Measurements from ENCODE around the gene FOXO4.

The FOXO4 gene

DNA sequence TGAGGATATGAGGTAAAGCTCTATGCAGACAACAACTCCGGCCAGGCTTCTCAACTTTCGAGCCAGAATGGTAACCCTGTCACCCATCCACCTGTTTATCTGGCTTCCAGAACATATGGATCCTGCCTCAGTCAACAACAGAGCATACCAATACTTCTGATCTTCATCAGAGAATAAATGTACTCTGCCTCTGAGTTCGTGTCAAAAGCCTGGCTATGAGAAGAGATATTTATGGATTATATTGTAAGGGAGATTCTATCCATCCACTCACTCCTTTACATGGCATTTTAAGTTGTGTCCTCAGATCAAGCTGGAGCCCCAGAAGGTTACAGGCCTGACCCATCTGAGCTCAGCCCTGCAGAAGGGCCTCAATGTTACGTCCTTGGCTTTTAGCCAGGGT is 9.8 kb upstream of the FOXO4 start:
- H3K27ac ChIP-seq: no peak overlapping the region
- TF ChIP-seq ZFX (IDR thresholded peaks at IDR 0.05; ENCODE audit: borderline replicate concordance): no peak
- TF ChIP-seq, protein P1, sequence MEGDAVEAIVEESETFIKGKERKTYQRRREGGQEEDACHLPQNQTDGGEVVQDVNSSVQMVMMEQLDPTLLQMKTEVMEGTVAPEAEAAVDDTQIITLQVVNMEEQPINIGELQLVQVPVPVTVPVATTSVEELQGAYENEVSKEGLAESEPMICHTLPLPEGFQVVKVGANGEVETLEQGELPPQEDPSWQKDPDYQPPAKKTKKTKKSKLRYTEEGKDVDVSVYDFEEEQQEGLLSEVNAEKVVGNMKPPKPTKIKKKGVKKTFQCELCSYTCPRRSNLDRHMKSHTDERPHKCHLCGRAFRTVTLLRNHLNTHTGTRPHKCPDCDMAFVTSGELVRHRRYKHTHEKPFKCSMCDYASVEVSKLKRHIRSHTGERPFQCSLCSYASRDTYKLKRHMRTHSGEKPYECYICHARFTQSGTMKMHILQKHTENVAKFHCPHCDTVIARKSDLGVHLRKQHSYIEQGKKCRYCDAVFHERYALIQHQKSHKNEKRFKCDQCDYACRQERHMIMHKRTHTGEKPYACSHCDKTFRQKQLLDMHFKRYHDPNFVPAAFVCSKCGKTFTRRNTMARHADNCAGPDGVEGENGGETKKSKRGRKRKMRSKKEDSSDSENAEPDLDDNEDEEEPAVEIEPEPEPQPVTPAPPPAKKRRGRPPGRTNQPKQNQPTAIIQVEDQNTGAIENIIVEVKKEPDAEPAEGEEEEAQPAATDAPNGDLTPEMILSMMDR (IDR thresholded peaks at IDR 0.05): no peak

DNA sequence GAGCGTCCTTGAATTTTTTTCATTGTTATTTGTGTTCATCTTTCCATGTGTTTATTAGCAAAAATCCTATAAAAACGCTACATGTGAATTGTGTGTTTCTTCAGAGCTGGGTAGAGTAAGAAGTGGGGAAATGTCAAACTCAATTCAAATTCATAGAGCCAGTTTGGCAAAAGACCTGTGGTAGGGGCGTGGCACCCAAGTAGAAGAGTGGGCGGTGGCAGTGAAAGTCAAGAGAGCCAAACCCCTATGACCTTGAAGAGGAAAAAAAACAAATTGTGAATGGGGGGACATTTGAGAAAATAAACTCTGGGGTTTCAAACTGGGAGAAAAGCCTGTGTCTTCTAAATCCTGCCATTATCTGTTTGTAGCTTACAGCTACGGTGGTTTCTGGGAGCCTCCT is 4.4 kb upstream of the FOXO4 start:
- no peak for TF ChIP-seq ZFX (IDR thresholded peaks at IDR 0.05; ENCODE audit: borderline replicate concordance)
- TF ChIP-seq, protein P1 (IDR thresholded peaks at IDR 0.05): no peak
- H3K27ac ChIP-seq: no peak overlapping the region

DNA sequence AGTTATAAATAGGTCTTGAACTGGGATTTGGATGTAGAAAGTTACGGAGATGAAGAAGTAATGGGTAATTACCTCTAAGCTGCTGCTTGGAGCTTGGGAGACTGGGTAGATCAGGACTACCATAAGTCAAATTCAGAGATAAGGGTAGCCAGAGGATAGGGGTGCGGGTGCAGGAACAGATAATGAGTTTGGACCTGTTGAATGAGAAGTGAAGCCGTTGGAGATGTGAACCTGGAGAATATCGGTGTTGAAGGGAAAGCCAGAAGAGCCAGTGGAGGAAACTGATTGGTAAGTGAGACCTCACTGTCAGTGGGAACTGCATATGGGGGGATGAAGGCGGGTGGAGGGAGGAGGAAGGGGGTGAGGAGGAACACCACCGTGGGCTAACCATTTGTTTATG is 618 bp upstream of the FOXO4 start:
- no peak for TF ChIP-seq ZFX (IDR thresholded peaks at IDR 0.05; ENCODE audit: borderline replicate concordance)
- TF ChIP-seq, protein P1 (IDR thresholded peaks at IDR 0.05): no peak
- no peak overlapping the region for H3K27ac ChIP-seq

DNA sequence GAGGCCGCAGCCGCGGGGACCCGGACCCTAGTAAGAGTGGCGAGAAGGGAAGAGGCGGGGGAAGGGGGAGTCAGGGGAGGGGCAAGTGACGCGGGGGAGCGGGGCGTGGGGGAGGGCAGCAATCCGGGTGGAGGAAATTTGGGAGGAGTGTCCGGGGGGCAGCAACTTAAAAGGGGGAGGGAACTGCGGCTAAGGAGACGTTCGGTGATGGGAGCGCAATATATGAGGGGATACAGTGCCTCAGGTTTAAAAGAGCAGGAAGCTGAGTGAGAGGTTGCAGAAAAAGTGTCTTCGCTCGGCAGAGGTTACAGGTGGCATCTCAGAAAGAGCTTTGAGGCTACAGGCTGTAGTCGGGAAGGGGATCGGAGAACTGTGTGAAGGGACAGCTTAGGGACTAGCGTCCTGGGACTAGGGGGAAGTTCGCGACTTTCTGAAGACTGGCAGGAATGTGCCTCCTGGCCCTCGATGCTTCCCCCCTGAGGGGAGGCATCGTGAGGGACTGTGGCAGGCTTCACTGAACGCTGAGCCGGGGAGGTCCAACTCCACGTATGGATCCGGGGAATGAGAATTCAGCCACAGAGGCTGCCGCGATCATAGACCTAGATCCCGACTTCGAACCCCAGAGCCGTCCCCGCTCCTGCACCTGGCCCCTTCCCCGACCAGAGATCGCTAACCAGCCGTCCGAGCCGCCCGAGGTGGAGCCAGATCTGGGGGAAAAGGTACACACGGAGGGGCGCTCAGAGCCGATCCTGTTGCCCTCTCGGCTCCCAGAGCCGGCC is 519 bp downstream of the FOXO4 start:
- H3K27ac ChIP-seq: no peak overlapping the region
- TF ChIP-seq, protein P1 (IDR thresholded peaks at IDR 0.05): no peak
- TF ChIP-seq ZFX (IDR thresholded peaks at IDR 0.05; ENCODE audit: borderline replicate concordance): no peak

DNA sequence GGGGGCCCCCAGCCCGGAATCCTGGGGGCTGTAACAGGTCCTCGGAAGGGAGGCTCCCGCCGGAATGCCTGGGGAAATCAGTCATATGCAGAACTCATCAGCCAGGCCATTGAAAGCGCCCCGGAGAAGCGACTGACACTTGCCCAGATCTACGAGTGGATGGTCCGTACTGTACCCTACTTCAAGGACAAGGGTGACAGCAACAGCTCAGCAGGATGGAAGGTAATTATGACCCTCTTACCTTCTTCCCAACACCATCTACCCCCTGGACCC is 1.0 kb downstream of the FOXO4 start:
- no peak overlapping the region for H3K27ac ChIP-seq
- no peak for TF ChIP-seq ZFX (IDR thresholded peaks at IDR 0.05; ENCODE audit: borderline replicate concordance)
- TF ChIP-seq, protein P1 (IDR thresholded peaks at IDR 0.05): no peak

DNA sequence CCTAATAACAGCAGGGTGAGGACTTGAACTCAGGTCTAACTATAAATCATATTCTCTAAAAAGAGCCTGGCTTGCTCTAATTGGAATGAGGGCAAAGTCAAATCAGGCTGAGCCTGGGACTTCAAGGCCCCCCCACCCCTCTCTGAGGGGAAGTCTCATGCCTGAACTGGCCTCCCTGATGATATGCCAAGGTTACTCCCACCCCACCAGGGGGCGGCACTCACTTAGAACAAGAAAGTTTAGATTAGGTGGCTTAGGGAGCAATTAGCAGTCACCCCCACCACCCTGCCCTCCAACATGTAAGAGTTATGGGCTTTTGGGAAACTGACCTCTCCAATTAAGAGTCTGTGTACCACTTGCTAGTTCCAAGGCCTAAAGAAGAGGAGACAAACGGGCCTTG is 2.7 kb downstream of the FOXO4 start:
- H3K27ac ChIP-seq: no peak overlapping the region
- TF ChIP-seq, protein P1 (IDR thresholded peaks at IDR 0.05): peak; percentile 39
- TF ChIP-seq ZFX (IDR thresholded peaks at IDR 0.05; ENCODE audit: borderline replicate concordance): no peak

DNA sequence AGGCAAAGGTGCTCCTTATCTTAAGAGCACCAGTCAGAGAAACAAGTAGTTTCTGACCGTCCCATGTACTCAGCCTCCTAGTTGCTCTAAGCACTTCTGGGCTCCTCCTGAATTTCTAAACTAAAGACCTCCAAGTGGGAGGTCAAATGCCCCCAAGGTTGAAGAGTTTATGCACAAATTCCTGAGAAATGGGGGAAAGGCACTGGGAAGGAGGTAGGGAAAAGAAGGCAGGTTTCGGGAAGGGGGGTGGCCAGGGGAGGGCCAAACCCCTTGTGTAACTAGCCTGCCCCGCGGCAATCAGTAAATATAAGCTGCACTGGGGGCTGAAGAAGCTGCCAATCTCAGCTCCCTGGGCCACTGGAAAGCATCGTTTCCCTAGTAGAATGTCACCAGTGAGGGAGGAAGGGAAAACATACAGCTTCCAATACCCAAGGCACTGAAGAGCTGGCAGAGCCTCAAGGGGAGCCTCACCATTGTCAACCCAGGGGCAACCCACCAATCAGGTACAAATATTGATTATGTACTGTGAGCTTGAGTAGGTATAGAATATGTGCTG is 3.4 kb downstream of the FOXO4 start:
- TF ChIP-seq ZFX (IDR thresholded peaks at IDR 0.05; ENCODE audit: borderline replicate concordance): no peak
- TF ChIP-seq, protein P1 (IDR thresholded peaks at IDR 0.05): no peak
- no peak overlapping the region for H3K27ac ChIP-seq

Data from 22Rv1 (cell line).